Lung (tissue), 12 donors: ENCODE measurements around the gene LIN9. TPM values are rescaled to one million over a fixed set of nuclear protein-coding genes. Genes with fewer than 3 reads are reported as not detected.
A peak's percentile ranks its signal among the peaks of the same experiment; 100 is the strongest.

Experiments used
- ATAC-seq: fragments of 200-7000 bp; cut with Tn5 transposase; one replicate; pipeline ENCODE4 v1.9.1; 2020; ENCODE audit warnings: moderate number of reproducible peaks; ENCODE audit not compliant: insufficient read depth, low FRiP score
- DNase-seq, 3 donors: peaks; one replicate each; pipeline ENCODE4 v3.0.0-alpha.2; 2013 to 2017
- H3K27ac ChIP-seq, 2 donors: one replicate each; pipeline ENCODE4 v1.5.1; 2013; ENCODE audit warnings: mild to moderate bottlenecking in 2 of 2, moderate library complexity in 2 of 2, control low read depth in 1 of 2, inconsistent platforms in 1 of 2, low read depth in 1 of 2, low read length in 1 of 2
- H3K27me3 ChIP-seq, 3 donors: one replicate each; pipeline ENCODE4 v1.5.1; 2013; ENCODE audit warnings: low read length in 2 of 3; ENCODE audit not compliant: control insufficient read depth in 3 of 3, insufficient read depth in 3 of 3
- H3K36me3 ChIP-seq, 4 donors: one replicate each; pipeline ENCODE4 v1.5.1; 2013; ENCODE audit warnings: low read length in 4 of 4, mild to moderate bottlenecking in 1 of 4, moderate library complexity in 1 of 4; ENCODE audit not compliant: control insufficient read depth in 4 of 4, insufficient read depth in 4 of 4
- H3K4me1 ChIP-seq, 5 donors: one replicate each; pipeline ENCODE4 v1.5.1; 2013; ENCODE audit warnings: low read length in 5 of 5, mild to moderate bottlenecking in 2 of 5, moderate library complexity in 1 of 5; ENCODE audit not compliant: control insufficient read depth in 5 of 5, insufficient read depth in 5 of 5
- H3K4me3 ChIP-seq: one replicate; pipeline ENCODE4 v1.5.1; 2013; ENCODE audit warnings: mild to moderate bottlenecking, control low read depth, moderate library complexity
- H3K9ac ChIP-seq, 2 donors: one replicate each; pipeline ENCODE4 v1.5.1; 2013; ENCODE audit warnings: low read length in 2 of 2, control low read depth in 1 of 2; ENCODE audit not compliant: insufficient read depth in 1 of 2
- H3K9me3 ChIP-seq, 4 donors: one replicate each; pipeline ENCODE4 v1.5.1; 2013; ENCODE audit warnings: low read length in 3 of 4, mild to moderate bottlenecking in 1 of 4, moderate library complexity in 1 of 4; ENCODE audit not compliant: control insufficient read depth in 4 of 4, insufficient read depth in 3 of 4
- CTCF ChIP-seq: IDR thresholded peaks from 2 replicates; pipeline ENCODE4 v1.5.1; 2012; ENCODE audit warnings: mild to moderate bottlenecking; ENCODE audit errors: control extremely low read depth, extremely low read depth
- WGBS, 2 donors: extraction: QIAGEN DNeasy Blood & Tissue Kit; methylation state at CpG; one replicate each; pipeline ENCODE4 v1.1.7; 2013; 5-methylcytosine and 5-hydroxymethylcytosine counted together
- polyA plus RNA-seq, 2 donors: library from polyadenylated mRNA; stranded (reverse); fragments of 200-250 nt; gene quantifications; one replicate each; pipeline ENCODE4 v1.2.1, GENCODE V29; 2013
- total RNA-seq, 2 donors: library from RNA; depleted of rRNA in 1 of 2; stranded (reverse); fragments of >200 nt in 1 of 2; gene quantifications; one replicate each; pipeline ENCODE4 v1.2.1, GENCODE V29; 2014 to 2021
- donor health status: control.
- donor health status: control.
- donor health status: Bipolar disorder and iron deficiency.
- donor health status: healthy.
- donor health status: DM: yes; HTN: yes; CAD: no.

Gene LIN9
- total and polyA plus RNA-seq, 4 donors = 1.4 to 9.7 (median 2.4) TPM

GRCh38 chr1:226325178-226325577 lies 16.2 kb upstream of the LIN9 start:
- 52 to 71% methylated on average over 1 of the region's 1 CpG for WGBS, 2 donors
- no peak overlapping the region for H3K4me3 ChIP-seq

GRCh38 chr1:226324479-226324878 lies 15.5 kb upstream of the LIN9 start:
- Histone ChIP-seq H3K9me3 (no peaks in the 10 kb centered on the region), H3K36me3 (no peaks in the 10 kb centered on the region), H3K27me3 (peaks cover 0 to 4% (median 0%) of the 10 kb centered on the region in 3 donors), H3K27ac (no peak overlapping the region), H3K9ac (no peak overlapping the region), H3K4me1 (peaks cover 0 to 1% (median 0%) of the 10 kb centered on the region in 5 donors), H3K4me3 (no peak overlapping the region)
- ATAC-seq (no peak), DNase-seq (no peak)
- TF ChIP-seq CTCF = no peak

More at GRCh38 chr1:226325178-226325577, 16.2 kb upstream of the LIN9 start:
- Histone ChIP-seq H3K27me3 (peaks cover 0 to 4% (median 0%) of the 10 kb centered on the region in 3 donors), H3K9ac (no peak overlapping the region), H3K4me1 (peaks cover 0 to 1% (median 0%) of the 10 kb centered on the region in 5 donors), H3K9me3 (no peaks in the 10 kb centered on the region), H3K27ac (no peak overlapping the region), H3K36me3 (no peaks in the 10 kb centered on the region)
- TF ChIP-seq CTCF = no peak
- DNase-seq (no peak), ATAC-seq (no peak)

GRCh38 chr1:226322986-226323385 lies 14.0 kb upstream of the LIN9 start:
- no peak overlapping the region for H3K9ac ChIP-seq
- DNase-seq (peak in 1 of 3 donors; percentile 7), ATAC-seq (no peak)
- TF ChIP-seq CTCF = no peak
- H3K9me3 ChIP-seq = no peaks in the 10 kb centered on the region
- no peaks in the 10 kb centered on the region for H3K36me3 ChIP-seq
- 88 to 94% methylated on average over 3 of the region's 3 CpGs for whole genome bisulfite sequencing, 2 donors
- H3K27me3 ChIP-seq = peaks cover 0 to 4% (median 0%) of the 10 kb centered on the region in 3 donors
- no peak overlapping the region for H3K27ac ChIP-seq
- no peak overlapping the region for H3K4me3 ChIP-seq
- H3K4me1 ChIP-seq = peaks cover 0 to 1% (median 0%) of the 10 kb centered on the region in 5 donors

GRCh38 chr1:226320930-226321329 lies 12.0 kb upstream of the LIN9 start:
- Histone ChIP-seq H3K27ac (no peak overlapping the region), H3K9ac (no peak overlapping the region), H3K4me3 (no peak overlapping the region), H3K4me1 (no peaks in the 10 kb centered on the region), H3K9me3 (no peaks in the 10 kb centered on the region), H3K27me3 (peaks cover 0 to 4% (median 0%) of the 10 kb centered on the region in 3 donors), H3K36me3 (no peaks in the 10 kb centered on the region)
- ATAC-seq (no peak), DNase-seq (no peak)
- no peak for TF ChIP-seq CTCF
- 93% methylated on average over 10 of the region's 10 CpGs for WGBS, 2 donors
